ENCODE measurements around the gene PWWP2B.
"Not testable (repeated sequence)": the region's sequence is repeated elsewhere in the genome, so short reads cannot be mapped to it uniquely, and the experiment has no call there.

Gene PWWP2B

GRCh38 chr10:132363921-132364593 lies 32.9 kb upstream of the PWWP2B start:
- no peak for DNase-seq

DNA sequence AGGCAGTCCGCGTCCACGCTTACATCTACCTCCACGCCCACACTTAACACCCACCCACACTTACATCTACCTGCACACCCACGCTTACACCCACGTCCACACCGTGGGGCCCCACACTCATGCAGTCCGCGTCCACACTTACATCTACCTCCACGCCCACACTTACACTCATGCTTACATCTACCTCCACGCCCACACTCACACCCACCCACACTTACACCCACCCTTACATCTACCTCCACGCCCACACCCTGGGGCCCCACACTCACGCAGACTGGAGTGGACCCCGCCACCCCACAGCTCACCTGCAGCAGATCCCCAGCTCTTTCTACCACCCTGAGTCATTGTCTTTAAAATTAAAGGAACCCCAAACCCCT lies 32.4 kb upstream of the PWWP2B start:
- DNase-seq = no peak

GRCh38 chr10:132365102-132365501 lies 31.9 kb upstream of the PWWP2B start:
- DNase-seq = no peak

DNA sequence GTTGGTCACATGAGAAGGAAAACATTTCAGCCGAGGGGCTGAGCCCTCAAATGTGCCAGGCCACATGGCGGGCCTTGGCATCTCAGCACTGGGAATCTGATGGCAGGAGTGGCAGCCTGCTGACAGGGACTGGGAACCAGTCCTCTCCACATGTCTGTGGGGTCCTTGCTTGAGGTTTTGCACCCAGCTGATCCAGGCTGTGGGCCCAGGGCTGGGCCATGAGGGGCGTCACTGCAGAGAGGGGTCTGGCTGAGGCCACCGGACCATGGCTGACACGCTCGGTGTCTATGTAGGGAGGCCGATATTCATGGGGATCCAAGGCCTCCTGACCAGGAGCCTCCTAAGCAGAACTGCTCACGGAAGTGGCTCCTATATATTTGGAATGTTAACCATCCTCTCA lies 31.0 kb upstream of the PWWP2B start:
- no peak for DNase-seq

GRCh38 chr10:132366499-132366898 lies 30.5 kb upstream of the PWWP2B start:
- no peak for DNase-seq

DNA sequence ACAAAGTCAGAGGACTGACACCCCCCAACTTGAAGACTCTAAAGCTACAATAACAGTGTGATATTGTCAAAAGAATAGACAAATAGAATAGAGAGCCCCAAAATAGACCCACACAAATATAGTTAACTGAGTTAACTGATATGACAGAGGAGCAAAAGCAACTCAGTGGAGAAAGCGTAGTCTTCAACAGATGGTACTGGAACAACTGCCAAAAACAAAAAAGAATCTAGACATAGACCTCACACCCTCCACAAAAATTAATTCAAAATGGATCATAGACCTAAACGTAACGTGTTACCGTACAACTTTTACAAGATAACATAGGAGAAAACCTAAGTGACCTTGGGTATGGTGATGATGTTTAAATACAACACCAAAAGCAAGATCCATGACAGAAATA lies 28.6 kb upstream of the PWWP2B start:
- DNase-seq = no peak

GRCh38 chr10:132368881-132369635 lies 27.9 kb upstream of the PWWP2B start:
- no peak for DNase-seq

DNA sequence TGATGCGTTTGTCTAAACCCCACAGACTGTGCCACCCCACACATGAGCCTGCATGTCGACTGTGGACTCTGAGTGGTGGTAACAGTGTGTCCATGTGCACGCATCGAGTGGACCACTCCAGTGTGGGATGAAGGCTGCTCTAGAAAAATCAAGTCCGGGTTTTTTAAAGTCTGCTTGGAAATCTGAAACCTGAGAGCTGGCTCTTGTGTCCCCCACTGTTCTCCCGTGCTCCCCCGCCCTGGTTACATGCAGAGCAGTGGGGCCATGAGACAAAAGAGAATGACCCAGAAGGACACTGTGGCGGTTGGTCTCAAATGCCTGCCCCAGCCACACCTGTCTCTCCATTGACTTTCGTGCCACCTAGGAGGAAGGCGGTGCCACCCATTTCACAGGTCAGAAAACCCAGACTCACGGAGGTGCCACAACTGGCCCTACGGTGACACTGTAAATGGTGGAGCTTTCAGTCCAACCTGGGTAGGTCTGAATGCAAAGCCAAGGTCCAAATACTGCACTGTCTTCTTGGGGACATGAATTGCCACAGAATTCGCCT lies 27.3 kb upstream of the PWWP2B start:
- DNase-seq = no peak

GRCh38 chr10:132370426-132371340 lies 26.3 kb upstream of the PWWP2B start:
- no peak for DNase-seq

GRCh38 chr10:132371641-132372081 lies 25.3 kb upstream of the PWWP2B start:
- no peak for DNase-seq

DNA sequence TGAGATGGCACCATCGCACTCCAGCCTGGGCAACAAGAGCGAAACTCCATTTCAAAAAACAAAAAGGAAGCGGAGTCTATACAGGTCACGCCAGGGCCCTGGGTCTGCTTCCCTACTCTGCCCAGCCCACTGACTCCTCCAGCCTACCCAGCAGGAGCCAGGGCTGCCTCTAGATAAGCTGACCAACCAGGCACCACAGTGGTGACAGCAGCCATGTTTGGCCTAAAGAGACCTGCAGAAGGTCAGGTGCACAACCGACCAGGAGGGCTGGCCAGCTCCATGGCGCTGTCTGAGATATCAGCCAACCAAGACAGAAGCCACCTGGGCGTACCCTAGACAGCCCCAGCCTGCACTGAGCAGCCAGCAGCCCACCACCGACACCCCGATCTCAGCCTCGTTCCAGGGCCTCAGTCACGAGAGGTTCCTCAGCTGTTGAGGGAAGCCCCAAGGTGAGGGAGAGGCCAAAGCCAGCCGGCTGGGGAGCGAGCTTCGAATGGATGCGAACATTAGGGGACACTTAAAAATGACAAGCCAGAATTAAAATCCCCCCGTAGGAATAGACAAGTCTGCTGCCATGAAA lies 24.4 kb upstream of the PWWP2B start:
- DNase-seq = no peak

DNA sequence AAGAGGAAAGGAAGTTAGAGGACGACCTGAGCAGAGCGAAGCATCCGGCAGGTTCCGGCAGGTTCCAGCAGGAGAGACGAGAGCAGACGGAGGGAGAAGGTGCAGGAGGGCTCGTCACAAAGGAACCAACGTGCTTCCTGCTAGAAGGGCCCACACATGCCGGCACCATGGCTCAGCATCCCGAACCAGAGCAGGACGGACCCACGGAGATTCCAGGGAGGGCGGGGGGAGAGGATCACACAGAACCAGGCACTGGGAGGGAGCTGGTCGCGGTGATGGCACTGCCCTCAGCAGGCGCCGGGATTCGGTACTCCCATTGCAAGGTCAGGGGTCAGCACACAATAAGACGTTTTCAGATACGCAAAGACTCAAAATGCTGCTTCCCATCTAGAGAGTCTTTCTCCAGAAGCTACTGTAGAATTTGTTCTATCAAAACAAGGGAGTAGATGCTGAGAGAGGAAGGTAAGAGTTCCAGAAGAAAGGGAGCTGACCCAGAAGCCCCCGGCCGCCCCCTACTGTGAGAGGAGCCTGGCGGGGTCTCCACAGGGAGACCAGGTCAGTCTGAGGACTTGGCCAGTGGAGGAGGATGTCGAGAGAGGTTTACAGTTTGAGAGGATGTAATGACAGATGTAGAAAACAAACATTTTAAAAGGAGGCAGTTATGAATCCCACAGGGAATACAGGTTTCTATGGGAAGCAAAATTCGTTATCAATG lies 23.6 kb upstream of the PWWP2B start:
- no peak for DNase-seq

DNA sequence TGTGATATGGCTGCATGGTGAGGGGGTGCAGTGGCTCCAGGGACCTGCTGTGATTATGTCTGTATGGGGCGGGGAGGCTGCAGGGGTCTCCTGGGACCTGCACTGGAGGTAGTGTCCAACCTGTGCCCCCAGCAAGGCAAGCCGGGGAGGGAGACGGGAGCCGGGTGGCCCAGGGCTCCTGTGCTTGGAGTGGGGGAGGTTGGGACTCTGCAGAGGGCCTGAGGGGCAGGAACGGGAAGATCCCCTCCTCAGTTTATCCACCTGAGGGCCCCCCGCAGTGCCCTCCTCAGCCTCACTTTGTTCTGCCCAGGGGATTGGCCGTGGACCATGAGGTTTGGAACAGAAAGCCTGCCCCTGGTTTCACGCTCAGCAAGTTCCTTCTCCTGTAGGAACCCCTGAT lies 22.8 kb upstream of the PWWP2B start:
- DNase-seq = no peak

DNA sequence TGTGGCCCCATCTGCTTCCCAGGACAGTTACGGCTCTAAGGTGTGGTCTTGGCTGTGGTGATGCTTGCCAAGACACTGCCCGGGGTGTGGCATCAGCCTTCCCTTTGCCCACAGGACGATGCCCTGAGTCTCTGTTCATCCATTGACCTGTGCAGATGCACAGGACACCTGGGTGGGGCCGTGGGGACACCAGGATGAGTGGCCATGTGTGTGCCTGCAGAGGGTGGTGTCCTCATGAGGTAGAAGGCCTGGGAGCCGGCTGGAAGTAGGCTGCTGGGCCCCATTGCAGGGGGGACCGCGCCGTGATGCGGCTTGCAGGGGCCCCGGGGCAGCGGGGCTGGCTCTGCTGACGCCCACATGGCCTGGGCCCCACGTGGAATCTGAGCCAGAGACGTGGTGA lies 22.4 kb upstream of the PWWP2B start:
- DNase-seq = no peak

GRCh38 chr10:132375116-132375794 lies 21.7 kb upstream of the PWWP2B start:
- no peak for DNase-seq

DNA sequence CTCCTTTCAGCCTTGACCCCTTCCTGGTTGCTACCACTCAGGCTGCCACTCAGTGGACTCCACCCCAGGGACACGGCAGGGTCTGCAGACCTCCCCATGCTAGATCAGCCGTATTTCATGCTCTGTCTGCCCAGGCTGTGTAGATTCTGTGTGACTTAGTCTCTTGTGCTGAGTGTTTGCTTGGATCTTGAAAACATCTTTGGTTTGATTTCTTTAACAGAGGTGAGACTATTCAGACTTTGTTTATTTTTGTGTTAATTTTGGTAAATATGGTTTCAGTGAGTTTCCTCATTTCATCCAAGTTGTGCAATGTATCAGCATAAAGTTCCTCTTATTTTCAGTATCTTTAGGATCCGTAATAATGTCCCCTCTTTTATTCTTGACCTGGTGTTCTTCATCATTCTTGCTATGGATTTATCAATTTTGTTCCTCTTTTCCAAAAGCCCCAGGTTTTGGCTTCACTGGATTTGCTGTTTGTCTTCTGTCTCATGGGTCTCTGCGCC lies 21.2 kb upstream of the PWWP2B start:
- no peak for DNase-seq

DNA sequence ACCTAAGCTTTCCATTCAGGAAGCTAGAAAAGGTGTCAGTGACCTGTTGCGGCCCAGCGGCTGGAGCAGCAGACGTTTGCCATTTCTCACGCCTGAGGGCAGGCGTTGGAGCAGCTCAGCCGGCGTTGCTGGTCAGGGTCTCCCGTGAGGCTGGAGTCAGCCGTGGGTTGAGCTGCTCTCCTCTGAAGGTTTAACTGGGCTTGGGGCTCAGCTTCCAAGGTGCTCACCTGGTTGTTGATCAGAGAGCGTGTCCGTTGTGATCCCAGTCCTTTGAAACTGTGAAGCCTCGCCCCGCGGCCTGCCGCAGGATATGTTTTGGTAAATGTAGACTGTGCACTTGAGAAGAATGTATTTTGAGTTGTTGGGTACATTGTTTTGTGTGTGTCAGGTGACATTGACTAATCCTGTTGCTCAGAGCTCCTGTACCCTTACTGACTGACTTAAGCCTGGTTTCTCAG lies 20.6 kb upstream of the PWWP2B start:
- DNase-seq = no peak

GRCh38 chr10:132377326-132377725 lies 19.7 kb upstream of the PWWP2B start:
- no peak for DNase-seq

GRCh38 chr10:132379026-132379425 lies 18.0 kb upstream of the PWWP2B start:
- DNase-seq = not testable (repeated sequence)

DNA sequence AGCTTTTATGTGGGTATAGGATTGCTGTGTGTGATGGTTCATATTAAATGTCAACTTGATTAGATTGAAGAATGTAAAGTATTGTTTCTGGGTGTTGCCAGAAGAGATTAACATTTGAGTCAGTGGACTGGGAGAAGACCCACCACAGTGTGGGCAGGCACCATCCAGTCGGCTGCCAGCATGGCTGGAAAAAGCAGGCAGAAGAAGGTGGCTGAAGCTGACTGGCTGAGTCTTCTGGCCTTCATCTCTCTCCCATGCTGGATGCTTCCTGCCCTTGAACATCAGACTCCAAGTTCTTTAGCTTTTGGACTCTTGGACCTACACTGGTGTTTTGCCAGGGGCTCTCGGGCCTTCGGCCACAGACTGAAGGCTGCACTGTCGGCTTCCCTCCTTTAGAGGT lies 16.0 kb upstream of the PWWP2B start:
- DNase-seq = not testable (repeated sequence)

DNA sequence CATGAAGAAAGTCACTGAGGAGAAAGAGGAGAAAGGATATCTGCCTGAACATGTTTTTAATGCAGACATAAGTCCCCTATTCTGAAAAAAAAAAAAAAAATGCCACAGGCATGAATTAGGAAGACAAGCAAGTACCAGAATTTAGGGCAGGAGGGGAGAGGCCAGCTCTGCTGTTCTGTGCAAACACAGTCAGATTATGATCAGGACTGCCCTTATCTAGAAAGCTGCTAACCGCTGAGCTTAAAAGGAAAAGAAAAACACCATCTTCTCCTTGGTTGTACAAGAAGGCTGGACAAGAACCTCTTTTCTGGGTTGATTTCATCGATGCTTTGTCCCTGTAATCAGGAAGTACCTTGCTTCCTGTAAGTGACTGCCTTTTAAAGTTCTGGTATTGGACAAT lies 15.3 kb upstream of the PWWP2B start:
- DNase-seq = no peak

Measured in SIG-M5 (cell line).